ENCODE data around the gene KLF2.

The KLF2 gene

DNA sequence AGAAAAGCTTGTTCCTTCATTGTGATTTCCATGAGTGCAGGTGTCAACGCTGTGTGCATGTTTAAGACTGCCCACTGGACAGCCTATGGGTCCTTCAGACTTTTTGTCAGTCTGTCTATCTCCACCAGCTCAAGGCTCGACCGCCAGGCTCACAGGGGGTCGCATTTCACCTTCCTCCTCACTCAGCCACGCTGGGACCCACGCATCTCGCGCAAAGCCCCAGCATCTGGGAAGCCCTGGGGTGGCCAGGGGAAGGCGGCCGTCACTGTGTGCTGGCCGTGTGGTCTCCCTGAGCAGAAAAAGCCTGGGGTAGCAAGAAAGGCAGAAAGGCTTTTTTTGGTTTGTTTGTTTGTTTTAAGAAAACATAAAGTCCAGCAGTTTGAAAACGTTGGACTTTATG is 48.5 kb downstream of the KLF2 start:
- Histone ChIP-seq H3K27ac (no peak overlapping the region), H3K36me3 (ENCODE audit: insufficient read depth, low read length) (peaks cover 19% of the 10 kb centered on the region; the same call in 1 of the 2 replicates), H3K9me3 (ENCODE audit: low read depth, low read length) (no peaks in the 10 kb centered on the region), H3K4me3 (no peak overlapping the region), H3K9ac (ENCODE audit: insufficient read length) (no peak overlapping the region)
- no peak for DNase-seq (ENCODE audit: low read depth, low spot score)
- TF ChIP-seq FOXP2 (optimal IDR thresholded peaks at IDR 0.05; ENCODE audit: control extremely low read depth, extremely low read length, insufficient read depth): no peak

DNA sequence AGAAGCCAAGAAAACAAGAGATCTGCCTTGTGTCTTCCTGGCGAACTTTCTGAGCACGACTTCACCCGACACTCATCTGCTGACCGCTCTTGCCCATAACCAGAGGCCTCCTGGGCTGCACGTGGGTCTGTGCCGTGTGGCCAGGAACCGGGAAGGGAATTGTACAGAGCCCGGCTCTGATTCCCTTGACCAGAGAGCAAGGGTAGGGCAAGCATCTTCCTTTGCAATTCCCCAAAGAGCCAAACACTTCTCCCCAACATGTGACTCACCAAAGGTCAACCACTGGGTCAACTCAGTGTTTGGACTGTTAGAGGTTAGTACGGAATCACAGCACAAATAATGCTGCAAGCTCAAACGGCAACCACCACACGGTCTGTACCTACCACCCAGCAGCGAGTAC is 48.9 kb downstream of the KLF2 start:
- DNase-seq (ENCODE audit: low read depth, low spot score): no peak
- H3K36me3 ChIP-seq (ENCODE audit: insufficient read depth, low read length): peaks cover 19% of the 10 kb centered on the region; the same call in 1 of the 2 replicates
- no peak overlapping the region for H3K4me3 ChIP-seq
- H3K9ac ChIP-seq (ENCODE audit: insufficient read length): no peak overlapping the region
- no peak overlapping the region for H3K27ac ChIP-seq
- no peaks in the 10 kb centered on the region for H3K9me3 ChIP-seq (ENCODE audit: low read depth, low read length)
- TF ChIP-seq FOXP2 (optimal IDR thresholded peaks at IDR 0.05; ENCODE audit: control extremely low read depth, extremely low read length, insufficient read depth) (no peak), POLR2AphosphoS5 (IDR thresholded peaks at IDR 0.05; ENCODE audit: borderline replicate concordance, low read depth, low read length) (no peak), EZH2 (IDR thresholded peaks at IDR 0.05) (no peak)

DNA sequence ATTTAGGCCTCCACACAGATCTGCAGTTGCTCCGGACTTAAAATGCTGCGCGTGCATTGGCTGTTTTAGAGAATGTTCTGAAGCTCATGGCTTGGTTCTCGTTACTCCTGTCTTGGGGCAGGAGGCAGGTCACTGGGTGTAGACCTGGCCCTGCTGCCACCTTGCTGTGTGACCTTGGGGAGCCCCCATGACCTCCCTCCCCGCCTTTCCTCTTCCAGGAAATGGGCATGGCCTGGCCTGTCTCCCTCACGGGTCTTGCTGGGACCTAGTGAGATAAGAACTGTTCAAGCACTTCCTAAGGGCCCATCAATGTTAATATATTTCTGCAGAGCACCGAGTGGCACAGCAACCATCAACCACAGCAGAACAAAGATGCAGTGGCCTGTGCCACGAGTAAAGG is 49.4 kb downstream of the KLF2 start:
- no peak overlapping the region for H3K9ac ChIP-seq (ENCODE audit: insufficient read length)
- H3K9me3 ChIP-seq (ENCODE audit: low read depth, low read length): no peaks in the 10 kb centered on the region
- H3K27ac ChIP-seq: no peak overlapping the region
- no peak overlapping the region for H3K4me3 ChIP-seq
- no peak for DNase-seq (ENCODE audit: low read depth, low spot score)
- no peak for TF ChIP-seq POLR2AphosphoS5 (IDR thresholded peaks at IDR 0.05; ENCODE audit: borderline replicate concordance, low read depth, low read length)
- peaks cover 19% of the 10 kb centered on the region; the same call in 1 of the 2 replicates for H3K36me3 ChIP-seq (ENCODE audit: insufficient read depth, low read length)

DNA sequence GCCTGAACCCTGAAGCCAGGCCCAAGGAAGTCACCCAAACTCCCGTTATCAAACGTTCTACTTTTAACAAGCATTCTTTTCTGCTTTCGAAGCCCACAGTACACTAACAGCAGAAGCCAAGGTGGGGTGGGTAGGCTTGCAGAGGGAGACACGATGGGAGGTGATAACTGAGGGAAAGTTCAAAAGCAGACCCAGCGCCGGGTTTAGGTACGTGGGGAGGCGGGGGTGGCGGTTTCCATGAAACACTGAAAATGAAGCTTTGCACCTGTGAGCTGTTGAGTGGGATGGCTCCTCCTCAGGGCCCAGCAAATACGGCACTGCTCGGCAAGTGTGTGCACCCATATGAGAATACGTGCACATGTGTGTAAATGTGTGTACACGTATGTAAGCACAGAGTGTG is 49.8 kb downstream of the KLF2 start:
- no peak for TF ChIP-seq FOXP2 (optimal IDR thresholded peaks at IDR 0.05; ENCODE audit: control extremely low read depth, extremely low read length, insufficient read depth)
- TF ChIP-seq EZH2 (IDR thresholded peaks at IDR 0.05): no peak
- TF ChIP-seq POLR2AphosphoS5 (IDR thresholded peaks at IDR 0.05; ENCODE audit: borderline replicate concordance, low read depth, low read length): no peak
- Histone ChIP-seq H3K27ac (no peak overlapping the region), H3K36me3 (ENCODE audit: insufficient read depth, low read length) (peaks cover 19% of the 10 kb centered on the region; the same call in 1 of the 2 replicates), H3K4me3 (no peak overlapping the region), H3K9ac (ENCODE audit: insufficient read length) (no peak overlapping the region), H3K9me3 (ENCODE audit: low read depth, low read length) (no peaks in the 10 kb centered on the region)
- DNase-seq (ENCODE audit: low read depth, low spot score): no peak

DNA sequence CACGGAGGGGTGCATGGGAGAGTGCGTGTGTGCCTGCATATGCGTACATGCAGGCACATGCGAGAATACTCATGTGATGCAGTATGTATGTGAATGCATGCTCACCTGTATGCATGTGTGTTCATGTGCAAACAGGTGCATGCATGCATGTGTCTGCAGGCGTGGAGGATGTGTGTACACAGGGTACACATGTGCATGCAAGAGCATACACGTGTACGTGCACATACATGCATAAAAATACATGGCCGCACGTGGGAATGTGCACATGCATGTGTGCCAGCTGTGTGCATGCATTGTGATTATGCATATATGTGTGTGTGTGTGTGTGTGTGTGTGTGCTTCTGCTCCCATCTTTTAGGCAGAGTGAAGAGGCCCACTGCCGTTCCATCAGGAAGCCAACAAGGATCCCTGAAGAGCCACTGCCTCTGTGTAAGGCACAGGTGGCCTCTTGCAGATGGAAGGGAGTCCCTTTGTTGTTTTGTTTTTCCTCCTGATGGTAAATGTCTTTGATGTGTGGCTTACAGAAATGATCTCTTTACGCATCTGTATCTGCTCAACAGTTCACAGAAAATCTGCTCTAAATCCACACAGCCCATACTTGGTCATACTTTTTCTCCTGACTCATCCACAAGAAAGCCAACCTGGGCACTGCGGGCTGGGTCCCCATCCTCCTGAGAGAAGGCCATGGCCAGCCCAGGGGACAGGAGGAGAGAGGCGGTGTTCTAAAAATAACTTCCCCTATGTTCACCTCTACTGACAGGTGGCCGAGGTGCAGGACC is 50.7 kb downstream of the KLF2 start:
- Histone ChIP-seq H3K9me3 (ENCODE audit: low read depth, low read length) (no peaks in the 10 kb centered on the region), H3K9ac (ENCODE audit: insufficient read length) (no peak overlapping the region), H3K4me3 (no peak overlapping the region), H3K27ac (no peak overlapping the region), H3K36me3 (ENCODE audit: insufficient read depth, low read length) (peaks cover 19% of the 10 kb centered on the region; the same call in 1 of the 2 replicates)
- DNase-seq (ENCODE audit: low read depth, low spot score): no peak
- TF ChIP-seq POLR2AphosphoS5 (IDR thresholded peaks at IDR 0.05; ENCODE audit: borderline replicate concordance, low read depth, low read length) (no peak), EZH2 (IDR thresholded peaks at IDR 0.05) (no peak), FOXP2 (optimal IDR thresholded peaks at IDR 0.05; ENCODE audit: control extremely low read depth, extremely low read length, insufficient read depth) (no peak)

DNA sequence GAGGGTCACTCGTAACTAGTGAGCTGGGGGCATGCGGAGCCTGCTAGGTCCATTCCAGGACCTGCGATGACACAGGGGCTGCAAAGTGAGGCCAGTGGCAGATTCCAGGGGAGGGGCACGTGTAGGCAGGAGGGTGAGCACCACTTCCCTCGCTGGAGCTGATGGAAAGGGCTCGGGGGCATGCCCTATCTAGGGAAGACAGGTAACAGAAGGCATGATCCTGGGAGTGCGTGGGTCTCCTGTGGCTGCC is 51.2 kb downstream of the KLF2 start:
- peaks cover 19% of the 10 kb centered on the region; the same call in 1 of the 2 replicates for H3K36me3 ChIP-seq (ENCODE audit: insufficient read depth, low read length)
- H3K4me3 ChIP-seq: no peak overlapping the region
- H3K9me3 ChIP-seq (ENCODE audit: low read depth, low read length): no peaks in the 10 kb centered on the region
- H3K27ac ChIP-seq: no peak overlapping the region
- no peak for TF ChIP-seq FOXP2 (optimal IDR thresholded peaks at IDR 0.05; ENCODE audit: control extremely low read depth, extremely low read length, insufficient read depth)
- no peak for TF ChIP-seq EZH2 (IDR thresholded peaks at IDR 0.05)
- no peak for TF ChIP-seq POLR2AphosphoS5 (IDR thresholded peaks at IDR 0.05; ENCODE audit: borderline replicate concordance, low read depth, low read length)
- DNase-seq (ENCODE audit: low read depth, low spot score): no peak
- no peak overlapping the region for H3K9ac ChIP-seq (ENCODE audit: insufficient read length)

DNA sequence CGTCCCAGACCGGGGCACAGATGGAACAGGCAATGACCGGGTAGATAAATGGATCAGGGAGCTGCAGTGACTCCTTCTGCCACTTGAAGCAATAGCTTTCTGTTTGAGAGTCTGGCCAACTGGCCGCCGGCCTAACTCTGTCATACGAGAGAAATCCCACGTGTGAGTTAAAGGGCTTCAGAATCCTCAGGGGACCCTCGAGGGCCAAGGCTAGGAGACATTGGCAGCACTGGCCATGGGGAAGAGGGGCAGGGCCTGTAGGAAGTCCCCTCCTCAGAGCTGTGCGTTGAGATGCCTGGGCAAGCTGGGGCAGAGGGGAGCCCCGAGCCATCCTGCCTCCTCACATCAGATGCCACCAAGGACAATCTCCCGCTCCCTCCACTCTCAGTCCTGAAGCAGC is 51.6 kb downstream of the KLF2 start:
- Histone ChIP-seq H3K27ac (no peak overlapping the region), H3K9ac (ENCODE audit: insufficient read length) (no peak overlapping the region), H3K4me3 (no peak overlapping the region), H3K9me3 (ENCODE audit: low read depth, low read length) (no peaks in the 10 kb centered on the region), H3K36me3 (ENCODE audit: insufficient read depth, low read length) (peaks cover 19% of the 10 kb centered on the region; the same call in 1 of the 2 replicates)
- no peak for DNase-seq (ENCODE audit: low read depth, low spot score)
- no peak for TF ChIP-seq EZH2 (IDR thresholded peaks at IDR 0.05)
- TF ChIP-seq POLR2AphosphoS5 (IDR thresholded peaks at IDR 0.05; ENCODE audit: borderline replicate concordance, low read depth, low read length): no peak
- TF ChIP-seq FOXP2 (optimal IDR thresholded peaks at IDR 0.05; ENCODE audit: control extremely low read depth, extremely low read length, insufficient read depth): no peak

DNA sequence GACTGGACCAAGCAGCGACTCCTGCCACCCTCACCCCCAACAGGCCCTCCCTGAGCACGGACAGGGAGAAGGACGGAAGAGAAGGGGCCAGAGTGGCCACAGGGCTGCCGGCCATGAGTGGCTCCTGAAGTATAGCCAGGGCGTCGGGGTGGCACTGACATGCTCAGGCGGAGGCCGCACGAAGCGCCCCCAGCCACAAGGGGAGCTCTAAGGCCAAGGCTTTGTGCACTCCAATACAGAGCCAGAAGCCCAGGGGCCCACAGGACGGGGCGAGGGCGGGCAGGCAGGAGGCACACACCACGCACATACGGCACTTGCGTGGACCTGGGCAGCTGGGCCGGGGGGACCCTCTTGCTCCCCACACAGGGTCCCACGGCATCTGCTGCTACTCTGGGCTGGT is 52.0 kb downstream of the KLF2 start:
- peaks cover 19% of the 10 kb centered on the region; the same call in 1 of the 2 replicates for H3K36me3 ChIP-seq (ENCODE audit: insufficient read depth, low read length)
- H3K9me3 ChIP-seq (ENCODE audit: low read depth, low read length): no peaks in the 10 kb centered on the region
- no peak for DNase-seq (ENCODE audit: low read depth, low spot score)
- no peak overlapping the region for H3K27ac ChIP-seq
- no peak overlapping the region for H3K9ac ChIP-seq (ENCODE audit: insufficient read length)
- TF ChIP-seq POLR2AphosphoS5 (IDR thresholded peaks at IDR 0.05; ENCODE audit: borderline replicate concordance, low read depth, low read length): no peak
- TF ChIP-seq FOXP2 (optimal IDR thresholded peaks at IDR 0.05; ENCODE audit: control extremely low read depth, extremely low read length, insufficient read depth): no peak
- no peak for TF ChIP-seq EZH2 (IDR thresholded peaks at IDR 0.05)
- no peak overlapping the region for H3K4me3 ChIP-seq

DNA sequence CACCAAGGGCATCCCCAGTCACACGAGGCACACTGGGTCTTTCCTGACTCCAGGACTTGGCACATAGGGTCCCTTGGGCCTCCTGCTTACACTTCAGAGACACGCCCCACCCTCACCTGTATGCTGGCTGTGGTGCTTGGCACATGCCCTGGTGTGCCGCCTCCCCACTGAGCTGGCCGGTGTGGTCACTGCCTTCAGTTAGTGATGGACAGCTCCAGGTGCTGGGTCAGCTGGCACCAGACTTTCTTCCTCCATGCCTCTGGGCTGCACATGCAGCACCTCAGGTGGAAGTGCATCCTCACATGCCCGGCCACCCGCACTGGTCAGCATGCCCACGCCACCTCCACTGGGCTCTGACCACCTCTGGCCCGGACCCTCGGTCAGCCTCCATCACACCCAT is 52.9 kb downstream of the KLF2 start:
- Histone ChIP-seq H3K27ac (no peak overlapping the region), H3K4me3 (no peak overlapping the region), H3K9ac (ENCODE audit: insufficient read length) (no peak overlapping the region), H3K36me3 (ENCODE audit: insufficient read depth, low read length) (peaks cover 19% of the 10 kb centered on the region; the same call in 1 of the 2 replicates), H3K9me3 (ENCODE audit: low read depth, low read length) (no peaks in the 10 kb centered on the region)
- no peak for DNase-seq (ENCODE audit: low read depth, low spot score)
- TF ChIP-seq EZH2 (IDR thresholded peaks at IDR 0.05) (no peak), FOXP2 (optimal IDR thresholded peaks at IDR 0.05; ENCODE audit: control extremely low read depth, extremely low read length, insufficient read depth) (no peak), POLR2AphosphoS5 (IDR thresholded peaks at IDR 0.05; ENCODE audit: borderline replicate concordance, low read depth, low read length) (no peak)

Measured in SK-N-MC (cell line).